Measurements from ENCODE around the gene COL23A1. TPM values are rescaled to one million over a fixed set of nuclear protein-coding genes. Genes with fewer than 3 reads are reported as not detected.

Gene COL23A1
- total and polyA plus RNA-seq, 2 of the 8 experiments (the other 6 are each of a cell fraction or from before 2014, with no cell fraction given): 3.1 to 4.7 TPM

GRCh38 chr5:178325679-178326373 is 264.4 kb downstream of the COL23A1 start:
- Histone ChIP-seq H4K8ac (ENCODE audit: extremely low read depth, insufficient read depth, low read length) (no peak overlapping the region), H3K9ac (replicated peaks in 1 of 4; ENCODE audit: extremely low read depth in 1 of 4, low read depth in 3 of 4, low read length in 3 of 4) (no peak overlapping the region), H3K27me3 (replicated peaks in 1 of 4; ENCODE audit: control insufficient read depth in 3 of 4, extremely low read depth in 1 of 4, insufficient read depth in 3 of 4, low read length in 3 of 4) (no peaks in the 10 kb centered on the region), H3K23ac (ENCODE audit: insufficient read length) (no peak overlapping the region), H2AK5ac (ENCODE audit: low read depth, low read length) (no peak overlapping the region), H3K4me2 (ENCODE audit: insufficient read depth in 1 of 2, low read depth in 2 of 2, low read length in 2 of 2) (no peak overlapping the region), H3K14ac (ENCODE audit: insufficient read length) (no peak overlapping the region), H3K56ac (replicated peaks; ENCODE audit: insufficient read length, low read depth, low read length) (no peak overlapping the region), H3K4me3 (ENCODE audit: extremely low read depth in 1 of 4, insufficient read depth in 2 of 4, low read depth in 3 of 4, low read length in 4 of 4) (no peak overlapping the region), H4K20me1 (replicated peaks in 1 of 2; ENCODE audit: control insufficient read depth in 1 of 2, insufficient read depth in 2 of 2, low read length in 2 of 2) (peaks cover 0 to 4% of the 10 kb centered on the region in 2 experiments), H4K91ac (replicated peaks; ENCODE audit: insufficient read length, low read length) (no peak overlapping the region), H3K27ac (ENCODE audit: low read depth, low read length) (no peak overlapping the region), H2BK15ac (ENCODE audit: low read length) (no peak overlapping the region), H2BK120ac (replicated peaks; ENCODE audit: low read depth, low read length) (no peak overlapping the region), H2BK20ac (ENCODE audit: low read length) (no peak overlapping the region), H3K9me3 (ENCODE audit: insufficient read depth in 2 of 2, low read depth in 1 of 2, low read length in 1 of 2) (no peaks in the 10 kb centered on the region), H3K18ac (ENCODE audit: extremely low read depth, low read length) (no peak overlapping the region), H2BK12ac (ENCODE audit: low read depth, low read length) (no peak overlapping the region), H3K79me1 (ENCODE audit: low read depth, low read length) (no peaks in the 10 kb centered on the region), H2AFZ (ENCODE audit: low read length) (no peak overlapping the region), H3K79me2 (ENCODE audit: control insufficient read depth in 1 of 2, insufficient read depth in 2 of 2, low read length in 2 of 2) (no peaks in the 10 kb centered on the region), H2BK5ac (ENCODE audit: low read depth, low read length) (no peak overlapping the region), H3K4me1 (replicated peaks in 1 of 4; ENCODE audit: control insufficient read depth in 3 of 4, insufficient read depth in 4 of 4, low read length in 3 of 4) (peaks cover 0 to 15% (median 7%) of the 10 kb centered on the region in 4 experiments; a peak in 4 of 7 replicates), H3K36me3 (ENCODE audit: control insufficient read depth in 2 of 4, insufficient read depth in 4 of 4, low read length in 3 of 4) (no peaks in the 10 kb centered on the region), H4K5ac (ENCODE audit: insufficient read length, low read depth, low read length) (no peak overlapping the region), H3K23me2 (ENCODE audit: low read depth, low read length) (no peaks in the 10 kb centered on the region), H3K4ac (replicated peaks; ENCODE audit: insufficient read length, low read depth, low read length) (no peak overlapping the region)
- 95% methylated on average over 19 of the region's 20 CpGs; no CpG with 5 or more reads in 1 of the 2 experiments for WGBS, 2 experiments (ENCODE audit: extremely low coverage in 1 of 2, insufficient coverage in 1 of 2, insufficient read length in 1 of 2, insufficient replicate concordance in 2 of 2, low coverage in 1 of 2, low lambda C conversion rate in 2 of 2, missing lambda C conversion rate in 1 of 2)
- FAIRE-seq: no peak
- ChIA-PET CTCF (ENCODE audit: partially characterized antibody) (interaction anchor here (0.6 to 9.5 kb wide), 5 partner anchors 17 to 265 kb away, joined by 3 to 79 read pairs (median 5); partner anchors contain the start of gene COL23A1), POLR2A (ENCODE audit: partially characterized antibody) (interaction anchor here (0.6 to 0.7 kb wide), 2 partner anchors 81 to 511 kb away, joined by 3 to 4 read pairs; no protein-coding TSS in a partner anchor)
- TF ChIP-seq CEBPB (IDR thresholded peaks at IDR 0.05; ENCODE audit: low read depth, low read length) (no peak), CHD2 (IDR thresholded peaks at IDR 0.05; ENCODE audit: low read length) (no peak), POU5F1 (IDR thresholded peaks at IDR 0.05; ENCODE audit: low read depth, low read length) (no peak), MAX (IDR thresholded peaks at IDR 0.05) (no peak), MAFK (IDR thresholded peaks at IDR 0.05; ENCODE audit: low read depth, low read length) (no peak), GTF2F1 (IDR thresholded peaks at IDR 0.05; ENCODE audit: borderline replicate concordance, low read depth, low read length) (no peak), TAF1 (IDR thresholded peaks at IDR 0.05; ENCODE audit: low read depth, low read length) (no peak), BACH1 (IDR thresholded peaks at IDR 0.05; ENCODE audit: low read length) (no peak), EP300 (IDR thresholded peaks at IDR 0.05; ENCODE audit: borderline replicate concordance in 1 of 2, low read depth in 2 of 2, low read length in 2 of 2) (no peak), SAP30 (IDR thresholded peaks at IDR 0.05; ENCODE audit: insufficient read depth, insufficient replicate concordance, low read length) (no peak), POLR2AphosphoS5 (IDR thresholded peaks at IDR 0.05; ENCODE audit: low read depth, low read length) (no peak), KDM5A (IDR thresholded peaks at IDR 0.05; ENCODE audit: low read length) (no peak)
- no peak for DNase-seq (ENCODE audit: low read depth in 1 of 2, low spot score in 2 of 2)

All from H1 (cell line).